ENCODE data around the gene MRPL38.

GRCh38 chr17:75933808-75934207 is 29.1 kb upstream of the MRPL38 start:
- TF ChIP-seq EZH2 (IDR thresholded peaks at IDR 0.05; ENCODE audit: insufficient read depth, low read length) = no peak
- no peak for TF ChIP-seq CTCF (IDR thresholded peaks at IDR 0.05; ENCODE audit: insufficient read depth, low read depth, low read length)

Measured in astrocyte (in vitro differentiated cells and primary cell).